MV-4-11 (cell line): ENCODE data around the gene ABAT.
"Not testable (repeated sequence)": the region's sequence is repeated elsewhere in the genome, so short reads cannot be mapped to it uniquely, and the experiment has no call there.

ENCODE experiments used
- DNase-seq: peaks from one replicate; lab custom pipeline; 2025; lab: John Stamatoyannopoulos, UW

The ABAT gene

DNA sequence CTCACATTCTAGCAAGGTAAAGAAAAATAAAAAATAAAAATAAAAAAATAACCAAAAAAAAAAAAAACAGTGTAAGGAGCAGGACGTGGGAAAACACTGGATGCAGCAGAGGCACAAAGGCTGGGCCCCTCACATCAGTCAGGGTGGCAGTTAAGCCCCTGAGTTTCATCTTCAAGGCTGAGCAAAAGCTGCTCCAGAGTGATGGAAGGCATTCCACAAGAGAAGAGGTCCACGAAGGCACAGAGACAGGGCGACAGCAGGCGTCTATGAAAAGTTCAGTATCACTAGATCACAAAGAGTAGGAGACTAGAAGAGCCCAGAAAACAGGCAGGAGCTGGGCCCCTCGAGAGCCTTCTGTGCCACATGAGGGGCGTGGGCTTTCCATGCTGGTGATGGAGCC lies 111.0 kb downstream of the ABAT start:
- no peak for DNase-seq

DNA sequence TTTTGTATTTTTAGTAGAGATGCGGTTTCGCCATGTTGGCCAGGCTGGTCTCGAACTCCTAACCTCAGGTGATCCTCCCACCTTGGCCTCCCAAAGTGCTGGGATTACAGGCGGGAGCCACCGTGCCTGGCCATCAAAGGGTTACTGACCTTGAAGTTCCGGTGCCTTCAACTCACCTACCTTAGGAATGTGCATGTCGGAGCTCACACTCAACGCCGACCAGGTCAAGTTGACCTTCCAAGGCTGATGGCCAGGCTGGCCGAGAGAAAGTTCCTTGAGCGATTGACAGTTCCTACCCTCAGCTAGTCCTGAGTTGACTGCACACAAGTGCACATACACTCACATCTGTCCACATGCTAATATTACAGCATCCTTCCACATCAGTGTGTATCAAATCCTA lies 111.9 kb downstream of the ABAT start:
- not testable (repeated sequence) for DNase-seq

GRCh38 chr16:8788578-8789172 lies 114.3 kb downstream of the ABAT start:
- no peak for DNase-seq

DNA sequence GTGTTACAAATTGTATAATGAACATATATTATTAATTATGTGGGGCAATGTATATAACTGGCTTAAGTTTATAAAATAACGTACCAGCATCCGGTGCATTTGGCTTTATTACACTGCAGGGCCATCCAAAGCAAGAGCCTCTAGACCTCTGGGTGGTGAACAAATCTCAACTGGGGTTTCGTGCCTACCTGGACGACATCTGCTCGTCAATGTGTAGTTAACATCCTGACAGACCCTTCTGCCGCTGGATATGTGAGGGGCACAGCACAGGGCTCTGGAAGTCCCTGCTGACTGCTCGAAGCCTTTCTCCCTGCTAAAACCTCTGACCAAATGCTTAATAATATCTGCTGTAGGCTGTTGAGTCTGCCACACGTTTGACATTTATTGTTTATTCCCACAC lies 120.7 kb downstream of the ABAT start:
- DNase-seq = no peak

DNA sequence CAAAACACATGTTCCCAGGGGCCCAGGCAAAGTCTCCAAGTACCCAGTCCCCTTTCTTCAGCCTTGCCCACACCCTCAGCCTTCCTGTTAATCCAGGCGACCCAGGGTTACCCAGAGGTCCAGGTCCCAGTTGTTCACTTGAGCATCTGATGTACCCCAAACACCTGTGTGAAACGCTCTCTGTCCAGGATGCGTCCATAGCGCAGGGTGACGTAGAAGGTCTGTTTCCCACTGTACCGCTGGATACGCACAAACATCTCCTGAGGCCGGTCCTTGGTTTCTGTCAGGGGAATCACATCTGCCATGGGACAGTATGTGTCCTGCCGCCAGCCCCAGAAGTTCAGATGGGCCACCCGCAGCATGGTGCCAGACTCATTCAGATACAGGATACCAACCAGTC lies 121.4 kb downstream of the ABAT start:
- DNase-seq = no peak

GRCh38 chr16:8796469-8797363 lies 122.3 kb downstream of the ABAT start:
- DNase-seq = no peak

- DNase-seq = peak; percentile 98
Measured at GRCh38 chr16:8797364-8798173, 123.2 kb downstream of the ABAT start, which contains the start of the genes PMM2 and TMEM186. Gene PMM2, plus strand, starts transcription at chr16:8797839. Its CDS starts 44 bp downstream, at chr16:8797883. Gene TMEM186, minus strand, starts transcription at chr16:8797639. Its CDS starts 25 bp downstream, at chr16:8797614.

DNA sequence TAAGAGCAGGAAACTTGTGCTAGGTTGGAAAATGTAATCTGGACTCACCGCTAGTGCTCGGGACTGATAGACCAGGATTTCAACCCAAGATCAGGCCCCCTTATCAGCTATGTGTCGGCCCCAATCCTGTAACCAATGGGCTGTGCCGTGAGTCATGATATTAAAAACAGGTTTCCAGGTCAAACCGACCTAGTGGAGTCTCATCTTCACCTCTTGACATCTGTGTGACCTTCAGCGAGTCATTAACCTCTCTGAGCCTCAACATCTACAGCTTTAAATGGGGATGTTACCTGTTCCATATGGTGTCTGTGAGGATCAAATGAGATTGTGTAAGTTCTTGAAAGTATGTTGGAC lies 123.7 kb downstream of the ABAT start:
- DNase-seq = no peak

GRCh38 chr16:8798535-8799157 lies 124.2 kb downstream of the ABAT start:
- DNase-seq = no peak

- DNase-seq = no peak
Measured at GRCh38 chr16:8801701-8802100, 127.3 kb downstream of the ABAT start.

DNA sequence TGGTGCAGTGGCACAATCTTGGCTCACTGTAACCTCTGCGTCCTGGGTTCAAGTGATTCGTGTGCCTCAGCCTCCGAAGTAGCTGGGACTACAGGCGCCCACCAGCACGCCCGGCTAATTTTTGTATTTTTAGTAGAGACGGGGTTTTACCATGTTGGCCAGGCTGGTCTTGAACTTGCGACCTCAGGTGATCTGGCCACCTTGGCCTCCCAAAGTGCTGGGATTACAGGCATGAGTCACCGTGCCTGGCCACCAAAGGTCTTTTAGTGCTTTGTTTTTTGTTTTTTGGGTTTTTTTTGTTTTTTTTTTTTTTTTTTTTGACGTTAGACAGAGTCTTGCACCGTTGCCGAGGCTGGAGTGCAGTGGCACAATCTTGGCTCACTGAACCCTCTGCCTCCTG lies 129.3 kb downstream of the ABAT start:
- DNase-seq = not testable (repeated sequence)

GRCh38 chr16:8804313-8804712 lies 129.9 kb downstream of the ABAT start:
- DNase-seq = no peak

GRCh38 chr16:8806272-8806983 lies 132.0 kb downstream of the ABAT start:
- no peak for DNase-seq

DNA sequence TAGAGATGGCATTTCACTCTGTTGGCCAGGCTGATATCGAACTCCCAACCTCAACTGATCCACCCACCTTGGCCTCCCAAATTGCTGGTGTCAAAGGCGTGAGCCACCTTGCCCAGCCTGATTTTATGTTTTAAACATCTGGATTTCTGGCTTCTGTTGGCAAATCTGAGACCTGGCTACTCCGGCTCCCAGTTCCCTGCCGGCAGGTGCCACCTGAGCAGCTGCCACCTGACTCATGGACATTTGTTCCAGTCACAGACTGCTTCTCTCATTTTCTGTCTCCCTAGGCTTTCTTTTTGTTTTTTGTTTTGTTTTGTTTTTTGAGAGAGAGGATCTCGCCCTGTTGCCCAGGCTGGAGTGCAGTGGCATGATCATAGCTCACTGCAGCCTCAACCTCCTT lies 132.8 kb downstream of the ABAT start:
- DNase-seq = no peak

DNA sequence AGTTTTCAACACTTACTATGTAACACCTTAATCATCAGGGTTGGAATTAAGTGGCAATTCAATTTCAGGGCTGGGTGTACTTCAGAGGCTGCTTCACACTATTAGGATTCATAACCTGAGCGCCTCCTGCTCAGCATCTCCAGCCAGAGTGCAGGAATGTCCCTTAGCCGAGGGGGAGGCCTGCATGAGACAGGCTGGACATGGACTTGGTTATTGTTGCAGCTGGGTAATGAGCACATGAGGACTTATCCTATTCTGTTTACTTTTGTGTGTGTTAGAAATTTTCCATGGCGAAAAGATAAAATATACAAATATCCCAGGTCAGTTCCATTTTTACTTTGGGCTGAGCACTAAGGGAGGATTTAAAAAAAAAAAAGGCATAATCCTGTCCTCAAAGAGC lies 133.6 kb downstream of the ABAT start:
- DNase-seq = no peak

DNA sequence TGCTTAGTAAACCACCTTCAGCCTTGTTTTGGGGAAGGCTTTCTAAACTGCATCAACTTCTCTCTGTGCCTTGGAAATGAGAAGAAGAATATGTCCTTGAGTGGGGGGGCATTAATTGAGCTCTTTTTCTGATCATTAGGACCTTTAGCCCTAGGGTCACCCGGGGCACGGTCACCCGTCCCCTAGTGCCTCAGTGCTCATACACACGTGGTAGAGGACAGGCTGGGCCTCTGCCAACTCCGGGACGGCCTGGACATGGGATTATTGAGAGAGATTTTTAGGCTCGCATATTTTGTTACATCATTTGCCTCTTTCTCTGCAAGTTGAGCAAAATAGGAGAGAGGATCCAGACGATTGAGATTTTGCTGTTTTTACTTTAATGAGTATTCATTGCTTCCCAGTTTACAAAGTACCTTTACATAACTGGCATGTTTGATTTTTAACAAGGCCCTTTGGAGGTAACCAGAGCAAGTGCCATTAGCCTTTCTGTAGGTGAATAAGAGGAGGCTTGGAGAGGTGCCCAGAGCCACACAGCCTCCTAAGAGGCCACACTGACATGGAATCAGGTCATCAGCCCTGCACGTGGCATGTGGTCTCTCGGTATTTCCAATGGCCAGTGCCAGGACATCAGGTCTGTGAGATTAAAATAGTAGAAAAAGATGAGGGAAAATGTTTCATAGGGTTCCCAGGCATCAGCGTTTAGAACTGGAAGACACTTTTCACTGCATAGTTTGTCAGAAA lies 134.4 kb downstream of the ABAT start:
- no peak for DNase-seq

DNA sequence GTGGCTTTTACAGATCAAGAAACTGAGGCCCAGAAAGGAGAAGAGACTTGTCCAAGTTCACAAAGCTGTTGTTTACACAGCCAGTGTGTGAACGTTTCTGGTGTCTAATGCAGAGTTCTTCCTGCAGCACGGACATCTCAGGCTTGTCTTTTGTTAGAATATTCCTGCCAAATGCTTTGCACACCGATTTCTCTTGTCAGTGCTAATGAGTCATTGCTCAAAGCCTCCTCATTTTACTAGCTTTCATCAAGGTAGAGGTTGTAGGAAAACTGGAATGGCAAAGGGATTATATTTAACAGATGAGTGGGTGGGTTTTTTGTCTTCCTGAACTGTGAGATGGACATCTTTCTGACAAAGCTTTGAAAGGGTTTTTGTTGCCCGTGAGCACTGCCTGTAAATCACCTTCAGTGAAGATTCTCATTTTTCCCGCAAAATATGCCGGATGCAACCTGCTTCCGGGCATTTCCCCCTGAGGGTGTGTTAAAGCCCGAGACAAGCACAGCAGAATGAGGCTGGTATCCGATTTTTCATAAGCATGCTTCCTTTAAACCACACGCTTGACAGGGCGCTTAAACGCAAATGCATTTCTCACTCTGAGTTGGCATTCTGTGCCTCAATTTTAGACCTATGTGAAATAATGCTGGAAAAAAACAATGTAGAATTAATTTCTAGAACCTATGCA lies 137.9 kb downstream of the ABAT start:
- DNase-seq = no peak

DNA sequence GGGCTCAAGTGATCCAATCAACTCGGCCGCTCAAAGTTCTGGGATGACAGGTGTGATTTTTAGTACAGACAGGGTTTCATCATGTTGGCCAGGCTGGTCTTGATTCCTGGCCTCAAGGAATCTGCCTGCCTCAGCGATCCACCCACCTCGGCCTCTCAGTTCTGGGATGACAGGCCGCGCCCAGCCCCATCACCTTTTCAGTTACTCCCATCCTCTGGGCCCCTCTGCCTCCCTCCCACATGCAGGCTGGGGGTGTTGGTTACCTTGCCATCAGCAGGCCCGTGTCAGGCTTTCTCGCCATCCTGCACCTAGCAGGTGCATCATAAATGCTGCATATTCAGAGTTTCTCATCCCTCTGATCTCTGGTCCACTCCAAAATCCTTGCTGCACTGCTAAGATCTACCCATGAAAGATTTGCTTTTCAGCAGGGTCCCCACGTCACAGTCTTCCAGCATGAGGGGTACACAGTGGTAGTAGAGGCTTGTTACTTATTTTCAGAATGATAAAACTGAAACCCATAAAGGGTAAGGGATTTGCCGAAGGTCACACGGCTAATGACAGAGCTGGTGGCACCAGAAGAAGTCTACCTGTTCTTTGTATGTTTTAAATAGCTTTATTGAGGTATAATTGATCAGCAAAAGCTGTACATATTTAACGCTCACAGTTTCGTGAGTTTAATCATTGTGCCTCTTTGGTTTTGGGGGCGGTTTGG lies 139.8 kb downstream of the ABAT start:
- DNase-seq = no peak

GRCh38 chr16:8816967-8817655 lies 142.7 kb downstream of the ABAT start:
- DNase-seq = no peak
